ENCODE results near the gene NOXA1. TPM values are rescaled to one million over a fixed set of nuclear protein-coding genes. Genes with fewer than 3 reads are reported as not detected.
A peak's percentile ranks its signal among the peaks of the same experiment; 100 is the strongest.

Gene NOXA1
- total RNA-seq, 4 donors from 2014 or later: 6.3 to 11.4 (median 10.1) TPM

DNA sequence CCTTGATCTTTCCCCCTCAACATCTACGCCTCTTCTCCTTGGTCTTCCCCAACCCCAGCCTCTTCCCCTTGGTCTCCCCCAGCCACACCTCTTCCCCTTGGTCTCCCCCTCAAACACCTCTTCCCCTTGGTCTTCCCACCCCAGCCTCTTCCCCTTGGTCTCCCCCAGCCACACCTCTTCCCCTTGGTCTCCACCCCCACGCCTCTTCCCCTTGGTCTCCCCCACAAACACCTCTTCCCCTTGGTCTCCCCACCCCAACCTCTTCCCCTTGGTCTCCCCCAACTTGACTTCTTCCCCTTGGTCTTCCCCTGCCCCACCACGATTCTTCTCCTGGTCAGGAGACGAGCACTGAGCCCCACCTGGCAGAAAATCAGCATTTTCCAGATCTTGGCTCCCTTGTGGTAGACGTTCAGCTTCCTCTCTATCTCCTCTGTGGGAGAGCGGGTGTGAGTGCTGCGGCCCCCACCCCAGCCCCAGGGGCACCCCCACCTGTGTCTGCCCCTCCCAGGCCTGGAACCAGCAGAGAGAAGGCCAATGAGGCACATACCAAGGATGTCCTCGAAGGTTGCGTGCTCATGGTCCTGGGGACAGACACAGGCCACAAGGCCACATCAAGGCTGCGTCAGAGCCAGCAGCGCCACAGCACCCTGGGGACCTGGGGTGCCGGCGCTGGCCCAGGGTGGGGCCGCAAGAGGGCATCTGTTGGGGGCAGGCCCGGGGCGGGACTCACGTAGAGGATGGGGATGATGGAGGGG lies 29.0 kb downstream of the NOXA1 start:
- peaks cover 2 to 65% (median 4%) of the 10 kb centered on the region in 3 donors for H3K36me3 ChIP-seq
- H3K4me1 ChIP-seq: peaks cover 0 to 40% (median 28%) of the 10 kb centered on the region in 4 donors
- no peak for DNase-seq (ENCODE audit: low spot score in 2 of 2)
- no peak overlapping the region for H3K4me3 ChIP-seq
- no peaks in the 10 kb centered on the region for H3K9me3 ChIP-seq
- H3K27ac ChIP-seq: no peak overlapping the region
- TF ChIP-seq EP300 (IDR thresholded peaks at IDR 0.05) (no peak), POLR2A (IDR thresholded peaks at IDR 0.05) (no peak)
- TF ChIP-seq, protein P1, sequence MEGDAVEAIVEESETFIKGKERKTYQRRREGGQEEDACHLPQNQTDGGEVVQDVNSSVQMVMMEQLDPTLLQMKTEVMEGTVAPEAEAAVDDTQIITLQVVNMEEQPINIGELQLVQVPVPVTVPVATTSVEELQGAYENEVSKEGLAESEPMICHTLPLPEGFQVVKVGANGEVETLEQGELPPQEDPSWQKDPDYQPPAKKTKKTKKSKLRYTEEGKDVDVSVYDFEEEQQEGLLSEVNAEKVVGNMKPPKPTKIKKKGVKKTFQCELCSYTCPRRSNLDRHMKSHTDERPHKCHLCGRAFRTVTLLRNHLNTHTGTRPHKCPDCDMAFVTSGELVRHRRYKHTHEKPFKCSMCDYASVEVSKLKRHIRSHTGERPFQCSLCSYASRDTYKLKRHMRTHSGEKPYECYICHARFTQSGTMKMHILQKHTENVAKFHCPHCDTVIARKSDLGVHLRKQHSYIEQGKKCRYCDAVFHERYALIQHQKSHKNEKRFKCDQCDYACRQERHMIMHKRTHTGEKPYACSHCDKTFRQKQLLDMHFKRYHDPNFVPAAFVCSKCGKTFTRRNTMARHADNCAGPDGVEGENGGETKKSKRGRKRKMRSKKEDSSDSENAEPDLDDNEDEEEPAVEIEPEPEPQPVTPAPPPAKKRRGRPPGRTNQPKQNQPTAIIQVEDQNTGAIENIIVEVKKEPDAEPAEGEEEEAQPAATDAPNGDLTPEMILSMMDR (IDR thresholded peaks at IDR 0.05): no peak
- no peaks in the 10 kb centered on the region for H3K27me3 ChIP-seq
- WGBS, 2 donors: 90 to 94% methylated on average over 15 to 17 of the region's 17 CpGs

DNA sequence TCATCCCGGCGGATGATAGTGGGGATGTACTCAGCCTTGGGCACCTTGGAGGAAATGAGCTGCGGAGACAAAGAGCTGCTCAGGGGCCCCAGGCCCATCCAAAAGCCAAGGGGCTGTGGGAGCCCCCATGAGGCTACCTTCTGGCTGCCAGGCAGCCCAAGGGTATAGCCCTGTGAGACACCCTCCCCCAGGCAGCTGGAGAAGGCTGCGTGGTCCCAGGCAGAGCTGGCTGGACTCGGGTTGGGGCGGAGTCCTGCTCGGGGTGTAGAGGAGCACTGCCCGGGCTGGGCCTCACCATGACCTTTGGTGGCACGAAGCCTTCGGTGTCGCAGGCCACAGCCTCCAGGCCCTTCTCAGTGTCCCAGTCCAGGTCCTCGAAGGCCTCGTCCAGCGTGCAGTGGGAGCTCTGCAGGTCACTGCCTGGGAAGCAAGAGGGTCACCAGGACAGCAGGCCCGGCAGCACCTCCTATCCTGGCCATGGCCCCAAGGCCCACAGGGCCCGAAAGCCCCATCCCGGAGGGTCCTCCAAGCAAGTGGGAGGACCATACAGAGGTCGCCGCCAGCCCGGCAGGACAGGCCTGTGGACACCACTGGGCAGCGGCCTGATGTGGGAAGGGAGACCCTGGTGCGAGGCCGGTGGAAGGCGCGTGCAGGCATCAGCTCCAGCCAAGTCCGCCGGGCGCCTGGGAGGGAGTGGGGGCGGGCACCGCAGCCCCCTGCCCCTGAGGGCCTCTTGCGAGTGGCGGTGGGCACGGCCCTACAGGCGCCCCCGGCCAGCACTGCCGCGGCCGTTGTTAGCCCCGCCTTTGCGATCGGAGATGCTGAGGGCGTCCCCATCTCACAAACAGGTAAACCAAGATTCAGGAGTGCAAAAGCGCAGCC lies 29.8 kb downstream of the NOXA1 start:
- Histone ChIP-seq H3K36me3 (peaks cover 2 to 68% (median 4%) of the 10 kb centered on the region in 3 donors), H3K9me3 (no peaks in the 10 kb centered on the region), H3K4me3 (peak overlapping the region in 2 of 4 donors; percentile 40 to 47), H3K4me1 (peaks cover 0 to 47% (median 30%) of the 10 kb centered on the region in 4 donors), H3K27me3 (no peaks in the 10 kb centered on the region), H3K27ac (peak overlapping the region in 3 of 4 donors; percentile 45 to 66 (median 52))
- no peak for DNase-seq (ENCODE audit: low spot score in 2 of 2)
- WGBS, 2 donors: 82 to 91% methylated on average over 28 to 32 of the region's 43 CpGs
- TF ChIP-seq, protein P1 (IDR thresholded peaks at IDR 0.05): no peak
- TF ChIP-seq POLR2A (IDR thresholded peaks at IDR 0.05): no peak
- TF ChIP-seq EP300 (IDR thresholded peaks at IDR 0.05): no peak

DNA sequence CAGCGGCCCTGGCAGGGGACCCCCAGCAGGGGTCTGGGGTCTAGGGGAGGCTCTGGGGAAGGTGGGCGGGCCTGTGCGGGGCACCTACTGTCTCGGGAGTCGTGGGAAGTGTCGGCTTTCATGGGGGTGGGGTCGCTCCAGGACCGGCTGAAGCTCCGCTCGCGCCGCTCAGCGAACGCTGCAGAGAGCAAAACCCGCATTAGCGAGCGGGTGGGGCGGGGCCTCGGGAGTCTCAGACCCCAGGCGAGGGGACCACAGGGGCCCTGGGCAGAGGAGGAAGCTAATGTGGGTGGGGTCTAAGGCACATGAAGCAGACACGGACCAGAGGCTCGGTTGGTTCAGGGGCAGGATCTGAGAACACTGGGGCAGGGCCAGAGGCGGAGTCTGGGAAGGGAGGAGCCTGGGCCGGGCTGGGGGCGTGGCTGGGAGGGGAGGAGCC lies 30.5 kb downstream of the NOXA1 start:
- H3K9me3 ChIP-seq: no peaks in the 10 kb centered on the region
- H3K4me3 ChIP-seq: peak overlapping the region in 3 of 4 donors; percentile 19 to 47 (median 40)
- peaks cover 0 to 53% (median 37%) of the 10 kb centered on the region in 4 donors for H3K4me1 ChIP-seq
- no peaks in the 10 kb centered on the region for H3K27me3 ChIP-seq
- DNase-seq (ENCODE audit: low spot score in 2 of 2): peak; percentile 64 to 68
- WGBS, 2 donors: 27 to 32% methylated on average over 12 to 24 of the region's 25 CpGs
- H3K27ac ChIP-seq: peak overlapping the region in 3 of 4 donors; percentile 45 to 66 (median 52)
- H3K36me3 ChIP-seq: peaks cover under 1 to 62% (median 4%) of the 10 kb centered on the region in 3 donors
- TF ChIP-seq, protein P1 (IDR thresholded peaks at IDR 0.05): no peak
- TF ChIP-seq POLR2A (IDR thresholded peaks at IDR 0.05): no peak
- no peak for TF ChIP-seq EP300 (IDR thresholded peaks at IDR 0.05)

DNA sequence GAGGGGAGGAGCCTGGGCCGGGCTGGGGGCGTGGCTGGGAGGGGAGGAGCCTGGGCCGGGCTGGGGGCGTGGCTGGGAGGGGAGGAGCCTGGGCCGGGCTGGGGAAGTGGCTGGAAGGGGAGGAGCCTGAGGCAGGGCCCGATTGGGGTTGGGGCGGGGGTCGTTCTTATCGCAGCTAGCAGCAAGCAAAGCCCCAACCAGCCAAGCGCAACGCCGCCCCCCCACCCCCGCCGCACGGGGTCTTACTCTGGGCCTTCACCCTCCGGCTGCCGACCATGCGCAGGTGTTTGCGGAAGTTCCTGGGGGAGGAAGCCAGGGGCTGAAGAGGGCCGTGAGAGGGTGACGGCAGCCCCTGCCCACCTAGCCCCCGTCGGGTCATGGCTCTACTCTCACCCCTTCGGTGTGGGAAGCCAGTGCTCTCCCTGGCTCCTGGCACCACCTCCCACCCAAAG lies 31.0 kb downstream of the NOXA1 start:
- H3K27me3 ChIP-seq: no peaks in the 10 kb centered on the region
- DNase-seq (ENCODE audit: low spot score in 2 of 2): no peak
- H3K36me3 ChIP-seq: peaks cover 0 to 57% (median 4%) of the 10 kb centered on the region in 3 donors
- no peaks in the 10 kb centered on the region for H3K9me3 ChIP-seq
- 15 to 16% methylated on average over 7 to 21 of the region's 24 CpGs for WGBS, 2 donors
- H3K4me1 ChIP-seq: peaks cover 0 to 54% (median 37%) of the 10 kb centered on the region in 4 donors
- H3K27ac ChIP-seq: peak overlapping the region; percentile 49 to 94 (median 86)
- peak in 1 of 2 donors; percentile 2 for TF ChIP-seq EP300 (IDR thresholded peaks at IDR 0.05)
- peak in 1 of 2 donors; percentile 35 for TF ChIP-seq POLR2A (IDR thresholded peaks at IDR 0.05)
- TF ChIP-seq, protein P1 (IDR thresholded peaks at IDR 0.05): no peak
- H3K4me3 ChIP-seq: peak overlapping the region; percentile 16 to 51 (median 40)
